GM12878 (cell line): Measurements from ENCODE around the gene GALNT18. TPM values are rescaled to one million over a fixed set of nuclear protein-coding genes. Genes with fewer than 3 reads are reported as not detected.

ENCODE experiments used
- ATAC-seq: fragments of 200-7000 bp; cut with Tn5 transposase; 3 replicates; pipeline ENCODE4 v1.9.1; 2020; ENCODE audit warnings: mild to moderate bottlenecking, moderate library complexity
- BruUV-seq: library from RNA; stranded (reverse); fragments of 400-500 nt; replicated peaks from 2 replicates; lab custom pipeline; 2021; lab: Mats Ljungman, UMichigan
- CTCF ChIA-PET: fragments of 300-600 bp; sonication (Branson Sonifier 250); formaldehyde crosslinking; extraction: SDS; loops from one replicate; lab custom pipeline; 2021; ENCODE audit warnings: inconsistent platforms; lab: Yijun Ruan, JAX
- POLR2A ChIA-PET: fragments of 350-600 bp; formaldehyde crosslinking; extraction: SDS; loops from one replicate; lab custom pipeline; 2021; ENCODE audit warnings: inconsistent platforms; lab: Charles Lee
- RAD21 ChIA-PET: fragments of 300-600 bp; sonication (Branson Sonifier 250); formaldehyde crosslinking; loops from one replicate; lab custom pipeline; 2023; ENCODE audit warnings: antibody characterized with exemption; ENCODE audit not compliant: unreplicated experiment; lab: Charles Lee
- SMC1A ChIA-PET: fragments of 300-600 bp; sonication (Branson Sonifier 250); formaldehyde crosslinking; loops from one replicate; lab custom pipeline; 2023; ENCODE audit not compliant: unreplicated experiment, uncharacterized antibody; lab: Charles Lee
- DNase-seq: peaks from one replicate; pipeline ENCODE4 v3.0.0-alpha.2; 2011; ENCODE audit warnings: low read depth, low spot score
- FAIRE-seq: peaks from 3 replicates; lab custom pipeline; 2011; peaks lifted over from hg19 to GRCh38; lab: Jason Lieb, UNC
- H2AFZ ChIP-seq: 2 replicates; pipeline ENCODE4 v1.6.0; 2011; ENCODE audit warnings: low read depth, low read length, control low read depth; ENCODE audit not compliant: control insufficient read depth
- H3K27ac ChIP-seq: 2 replicates; pipeline ENCODE4 v1.5.1; 2011; ENCODE audit warnings: control low read depth; ENCODE audit not compliant: control insufficient read depth, insufficient read depth
- H3K27me3 ChIP-seq, 2 experiments: replicated peaks in 1 of 2; 2 replicates each; pipeline versions ENCODE4 v1.6.0 to v1.6.1; 2011; ENCODE audit warnings: low read length in 1 of 2; ENCODE audit not compliant: control insufficient read depth in 2 of 2, insufficient read depth in 2 of 2
- H3K36me3 ChIP-seq, 2 experiments: 2 replicates each; pipeline ENCODE4 v1.5.1; 2011; ENCODE audit warnings: low read length in 1 of 2; ENCODE audit not compliant: control insufficient read depth in 2 of 2, insufficient read depth in 2 of 2
- H3K4me1 ChIP-seq: 2 replicates; pipeline ENCODE4 v1.6.1; 2011; ENCODE audit warnings: mild to moderate bottlenecking, low read length, moderate library complexity, mixed read lengths; ENCODE audit not compliant: control insufficient read depth, insufficient read depth
- H3K4me2 ChIP-seq: 2 replicates; pipeline ENCODE4 v1.6.0; 2011; ENCODE audit warnings: control low read depth; ENCODE audit not compliant: control insufficient read depth, insufficient read depth
- H3K4me3 ChIP-seq: fragments of 200-600 bp; sonication (generic); 2 replicates; pipeline ENCODE4 v1.5.1; 2016
- H3K79me2 ChIP-seq: 2 replicates; pipeline ENCODE4 v1.6.0; 2011; ENCODE audit warnings: low read length; ENCODE audit not compliant: control insufficient read depth, insufficient read depth
- H3K9ac ChIP-seq: 2 replicates; pipeline ENCODE4 v1.8.0; 2011; ENCODE audit warnings: low read length, control low read depth, mixed read lengths; ENCODE audit not compliant: control insufficient read depth, insufficient read depth
- H3K9me3 ChIP-seq: replicated peaks from 3 replicates; pipeline ENCODE4 v1.5.1; 2011; ENCODE audit warnings: mild to moderate bottlenecking, low read length; ENCODE audit not compliant: control insufficient read depth, insufficient read depth
- H4K20me1 ChIP-seq: 2 replicates; pipeline ENCODE4 v1.6.0; 2011; ENCODE audit not compliant: control insufficient read depth, insufficient read depth
- BCL11A ChIP-seq: IDR thresholded peaks from 2 replicates; pipeline ENCODE4 v1.6.1; 2011; ENCODE audit warnings: low read depth, low read length
- CBFB ChIP-seq: IDR thresholded peaks from 2 replicates; pipeline ENCODE4 v1.6.1; 2016; ENCODE audit warnings: antibody characterized with exemption, low read depth
- ESRRA ChIP-seq: IDR thresholded peaks from 2 replicates; pipeline ENCODE4 v1.6.1; 2012; ENCODE audit warnings: mild to moderate bottlenecking, low read length, improper control_type of control experiment
- KDM1A ChIP-seq: fragments of 200-600 bp; sonication (generic); IDR thresholded peaks from 2 replicates; pipeline ENCODE4 v1.6.1; 2016; ENCODE audit warnings: borderline replicate concordance
- MEF2B ChIP-seq: fragments of 450-650 bp; IDR thresholded peaks from 2 replicates; pipeline ENCODE4 v1.6.1; 2018; ENCODE audit warnings: mild to moderate bottlenecking, moderate library complexity; ENCODE audit not compliant: partially characterized antibody, poor library complexity, severe bottlenecking
- NR2C2 ChIP-seq: IDR thresholded peaks from 2 replicates; pipeline ENCODE4 v1.6.1; 2011; ENCODE audit warnings: borderline replicate concordance, low read depth; ENCODE audit not compliant: control insufficient read depth, insufficient read length
- YY1 ChIP-seq: IDR thresholded peaks from 2 replicates; pipeline ENCODE4 v1.6.1; 2011; ENCODE audit warnings: low read depth, mild to moderate bottlenecking, low read length
- ZNF274 ChIP-seq: IDR thresholded peaks from one replicate; pipeline ENCODE4 v1.8.0; 2011; ENCODE audit not compliant: insufficient read length, insufficient read depth
- ZNF622 ChIP-seq: fragments of 450-650 bp; IDR thresholded peaks from 2 replicates; pipeline ENCODE4 v1.6.1; 2017; ENCODE audit warnings: mild to moderate bottlenecking, inconsistent platforms
- WGBS: methylation state at CpG from one replicate; pipeline ENCODE4 v1.1.6; 2016; ENCODE audit warnings: low lambda C conversion rate; ENCODE audit not compliant: insufficient replicate concordance, insufficient coverage; ENCODE audit errors: missing lambda C conversion rate; 5-methylcytosine and 5-hydroxymethylcytosine counted together
- in situ Hi-C: fragments of 300-500 bp; cut with MboI; formaldehyde crosslinking; loops from 9 replicates; pipeline ENCODE4 v1.14.3; 2018; ENCODE audit warnings: mixed read lengths
- intact Hi-C: fragments of 100-400 bp; cut with micrococcal nuclease; formaldehyde crosslinking; loops from one replicate; pipeline ENCODE4 v1.14.2; 2022; ENCODE audit not compliant: unreplicated experiment
- polyA plus RNA-seq, 11 experiments: library from polyadenylated mRNA; depleted of rRNA in 4 of 11; unstranded in 6 of 11; stranded (reverse) in 5 of 11; fragments of >200 nt; fragmentation: Nextera tagmentation in 4 of 11; fragmentation: Illumina TruSeq in 1 of 11; extraction: Ambion mirVana in 4 of 11; extraction: Trizol in 1 of 11; gene quantifications; 1 replicate in 1 of 11; 2 replicates in 10 of 11; pipeline versions ENCODE4 v1.2.1 to v1.2.3, GENCODE V29; 2011 to 2016; ENCODE audit warnings: inconsistent platforms in 2 of 11, missing spikeins in 2 of 11, low read depth in 1 of 11
- total RNA-seq, 4 experiments: library from RNA; depleted of rRNA in 3 of 4; stranded (reverse); fragments of >200 nt in 3 of 4; fragmentation: Illumina TruSeq in 1 of 4; extraction: Trizol in 1 of 4; gene quantifications; 2 replicates each; pipeline versions ENCODE4 v1.2.1 to v1.2.3, GENCODE V29; 2013 to 2021
- TF ChIP-seq, protein P1 (sequence below): IDR thresholded peaks from 2 replicates; pipeline ENCODE4 v1.6.1; 2012; ENCODE audit warnings: low read depth, low read length, improper control_type of control experiment
- TF ChIP-seq, protein P2 (sequence below): fragments of 450-650 bp; IDR thresholded peaks from 2 replicates; pipeline ENCODE4 v1.6.1; 2014; ENCODE audit warnings: mild to moderate bottlenecking

Gene GALNT18
- total and polyA plus RNA-seq, 10 of the 15 experiments (the other 5 are each of a cell fraction or from before 2014, with no cell fraction given), result 1.2 to 14.2 (median 6.3) TPM

DNA sequence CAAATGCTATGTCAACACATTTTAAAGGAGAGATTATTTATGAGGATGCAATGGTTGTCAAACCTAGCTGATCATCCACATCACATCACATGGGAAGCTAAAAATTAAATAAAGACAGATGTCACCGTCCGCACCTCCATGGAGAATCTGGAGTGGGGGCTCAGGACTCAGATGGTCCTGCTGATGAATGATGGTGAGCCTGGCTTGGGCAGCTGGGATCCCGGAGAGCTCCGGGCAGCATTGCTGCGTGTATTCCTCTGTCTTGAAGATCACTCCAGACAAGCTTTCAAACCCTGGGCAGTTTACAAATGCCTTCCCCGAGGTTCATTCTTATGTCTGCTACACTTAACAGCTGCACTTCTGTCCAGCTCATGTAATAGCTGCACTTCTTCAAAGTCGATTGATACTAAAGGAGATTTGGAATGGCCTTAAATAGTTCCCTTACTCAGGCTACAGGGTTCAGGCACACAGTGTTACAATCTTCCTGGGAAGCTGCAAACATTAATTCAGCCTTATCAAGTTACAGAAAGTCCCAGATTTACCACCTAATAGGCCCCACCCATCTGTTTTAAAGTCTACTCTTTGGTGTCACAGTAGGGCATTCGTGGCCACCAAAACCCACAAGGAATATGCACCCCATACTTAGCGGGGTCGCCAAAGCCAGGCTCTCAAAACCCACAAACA, 234.0 kb downstream of the GALNT18 start:
- Histone ChIP-seq H3K36me3 (no peaks in the 10 kb centered on the region; a peak in 1 of 4 replicates), H3K27me3 (no peaks in the 10 kb centered on the region), H2AFZ (no peak overlapping the region), H3K4me3 (no peak overlapping the region), H3K4me2 (no peak overlapping the region), H3K9me3 (no peaks in the 10 kb centered on the region), H4K20me1 (no peaks in the 10 kb centered on the region), H3K27ac (no peak overlapping the region), H3K9ac (no peak overlapping the region), H3K4me1 (no peaks in the 10 kb centered on the region), H3K79me2 (no peaks in the 10 kb centered on the region)
- 59% methylated on average over 10 of the region's 10 CpGs for WGBS
- POLR2A ChIA-PET, result no interaction called here
- BruUV-seq, result no TSS peak
- ATAC-seq, result no peak
- RAD21 ChIA-PET, result no interaction called here
- DNase-seq, result no peak
- no peak for FAIRE-seq
- TF ChIP-seq, protein P1, sequence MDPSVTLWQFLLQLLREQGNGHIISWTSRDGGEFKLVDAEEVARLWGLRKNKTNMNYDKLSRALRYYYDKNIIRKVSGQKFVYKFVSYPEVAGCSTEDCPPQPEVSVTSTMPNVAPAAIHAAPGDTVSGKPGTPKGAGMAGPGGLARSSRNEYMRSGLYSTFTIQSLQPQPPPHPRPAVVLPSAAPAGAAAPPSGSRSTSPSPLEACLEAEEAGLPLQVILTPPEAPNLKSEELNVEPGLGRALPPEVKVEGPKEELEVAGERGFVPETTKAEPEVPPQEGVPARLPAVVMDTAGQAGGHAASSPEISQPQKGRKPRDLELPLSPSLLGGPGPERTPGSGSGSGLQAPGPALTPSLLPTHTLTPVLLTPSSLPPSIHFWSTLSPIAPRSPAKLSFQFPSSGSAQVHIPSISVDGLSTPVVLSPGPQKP, result no peak
- TF ChIP-seq, protein P2, sequence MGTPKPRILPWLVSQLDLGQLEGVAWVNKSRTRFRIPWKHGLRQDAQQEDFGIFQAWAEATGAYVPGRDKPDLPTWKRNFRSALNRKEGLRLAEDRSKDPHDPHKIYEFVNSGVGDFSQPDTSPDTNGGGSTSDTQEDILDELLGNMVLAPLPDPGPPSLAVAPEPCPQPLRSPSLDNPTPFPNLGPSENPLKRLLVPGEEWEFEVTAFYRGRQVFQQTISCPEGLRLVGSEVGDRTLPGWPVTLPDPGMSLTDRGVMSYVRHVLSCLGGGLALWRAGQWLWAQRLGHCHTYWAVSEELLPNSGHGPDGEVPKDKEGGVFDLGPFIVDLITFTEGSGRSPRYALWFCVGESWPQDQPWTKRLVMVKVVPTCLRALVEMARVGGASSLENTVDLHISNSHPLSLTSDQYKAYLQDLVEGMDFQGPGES, result no peak
- TF ChIP-seq MEF2B, result no peak
- TF ChIP-seq YY1, result no peak
- no peak for TF ChIP-seq BCL11A
- TF ChIP-seq KDM1A, result no peak
- TF ChIP-seq NR2C2, result no peak
- no peak for TF ChIP-seq ZNF622
- no peak for TF ChIP-seq ZNF274
- TF ChIP-seq ESRRA, result no peak
- TF ChIP-seq CBFB, result no peak
- intact Hi-C loops, result loop anchor here (5.0 kb wide), 1 partner anchor 375 kb away; no protein-coding TSS in a partner anchor
- in situ Hi-C loops, result no loop called here
- SMC1A ChIA-PET, result no interaction called here
- CTCF ChIA-PET, result interaction anchor here (1.9 kb wide), 1 partner anchor 13 kb away, joined by 7 read pairs; no protein-coding TSS in a partner anchor
